Cerebellar nuclear complex (tissue), 1 donor: ENCODE data around the gene ERICH6.
A peak's percentile ranks its signal among the peaks of the same experiment; 100 is the strongest.

Experiments
- DNase-seq, 2 experiments: peaks; one replicate each; lab custom pipeline; 2025; lab: John Stamatoyannopoulos, UW

The ERICH6 gene

GRCh38 chr3:150703756-150704344 lies at the start of gene ERICH6:
ERICH6 (minus strand) TSS chr3:150703920; CDS start chr3:150703898, 22 bp downstream.
- peak in 1 of 2 experiments; percentile 17 for DNase-seq

DNA sequence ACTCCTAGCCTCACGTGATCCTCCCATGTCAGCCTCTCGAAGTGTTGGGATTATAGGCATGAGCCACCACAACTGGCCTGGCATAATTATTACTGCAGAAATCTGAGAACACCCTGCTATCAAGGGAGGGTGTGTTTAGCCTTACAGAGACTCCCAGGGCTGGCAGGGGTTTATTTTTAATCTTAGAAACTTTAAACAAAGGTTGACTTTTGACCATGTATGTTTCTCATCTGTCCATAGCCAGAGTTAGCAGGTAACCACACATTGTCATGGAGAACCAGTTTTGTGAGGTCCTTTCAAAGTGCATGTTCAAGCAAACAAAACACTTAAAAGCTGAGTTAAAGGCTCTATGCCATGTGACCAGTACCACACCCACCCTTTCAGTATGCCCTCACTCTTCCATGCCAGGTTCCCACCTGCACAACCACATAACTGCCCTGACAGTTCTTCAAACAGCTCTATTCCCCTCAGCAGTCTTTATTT lies 48.1 kb upstream of the ERICH6 start:
- no peak for DNase-seq

GRCh38 chr3:150749255-150749654 lies 45.5 kb upstream of the ERICH6 start:
- DNase-seq = no peak

DNA sequence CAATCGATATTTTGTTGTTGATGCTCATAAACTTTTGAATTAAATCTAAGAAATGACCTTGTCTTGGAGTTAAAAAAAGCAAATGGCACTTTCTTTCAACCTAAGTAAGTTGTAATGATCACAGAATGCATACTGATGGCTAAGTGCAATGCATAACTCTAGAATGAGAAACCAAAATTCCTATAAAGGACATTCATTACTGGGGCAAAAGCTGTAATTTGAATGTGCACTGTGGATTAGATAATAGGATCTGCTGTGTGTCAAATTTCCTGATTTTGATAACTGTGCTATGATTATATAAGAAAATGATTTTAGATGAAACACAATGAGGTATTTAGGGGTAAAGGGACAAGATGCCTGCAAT lies 44.9 kb upstream of the ERICH6 start:
- no peak for DNase-seq

GRCh38 chr3:150747886-150748683 lies 44.4 kb upstream of the ERICH6 start:
- DNase-seq = no peak

- DNase-seq = no peak
Measured at GRCh38 chr3:150746791-150747590, 43.3 kb upstream of the ERICH6 start.

GRCh38 chr3:150745832-150746231 lies 42.1 kb upstream of the ERICH6 start:
- no peak for DNase-seq

DNA sequence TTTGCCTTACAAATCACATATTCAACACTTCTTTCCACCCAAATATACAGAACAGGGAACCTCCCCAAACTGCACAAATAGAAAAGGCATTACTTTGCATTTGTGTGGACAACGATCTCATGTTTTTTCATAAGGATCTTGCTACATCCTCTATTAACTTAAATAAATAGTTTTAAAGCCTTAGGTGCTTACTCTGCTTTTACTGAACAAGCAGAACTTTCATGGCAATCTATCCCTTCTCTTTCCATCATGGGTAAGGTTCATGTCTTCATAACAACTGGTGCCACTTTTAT lies 41.1 kb upstream of the ERICH6 start:
- DNase-seq = no peak

- DNase-seq = no peak
Measured at GRCh38 chr3:150744041-150744918, 40.6 kb upstream of the ERICH6 start.

DNA sequence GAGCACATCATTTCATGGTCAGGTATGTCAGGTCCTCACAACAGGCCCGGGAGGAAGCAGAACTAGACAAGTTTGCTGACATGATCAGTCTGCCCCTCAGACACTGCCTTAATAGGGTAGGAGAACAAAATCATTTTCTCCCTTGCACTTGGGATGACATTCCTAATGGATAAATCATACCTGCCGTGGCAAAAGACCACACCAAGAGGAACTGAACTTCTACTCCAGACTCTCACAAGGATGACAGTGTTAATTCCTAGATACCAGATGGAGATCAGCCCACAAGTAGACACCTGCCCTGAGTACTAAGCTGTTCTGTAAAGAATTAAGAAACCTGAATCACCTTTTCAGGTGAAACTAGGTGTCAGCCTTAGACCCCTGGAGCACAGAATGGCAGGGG lies 39.8 kb upstream of the ERICH6 start:
- DNase-seq = no peak

DNA sequence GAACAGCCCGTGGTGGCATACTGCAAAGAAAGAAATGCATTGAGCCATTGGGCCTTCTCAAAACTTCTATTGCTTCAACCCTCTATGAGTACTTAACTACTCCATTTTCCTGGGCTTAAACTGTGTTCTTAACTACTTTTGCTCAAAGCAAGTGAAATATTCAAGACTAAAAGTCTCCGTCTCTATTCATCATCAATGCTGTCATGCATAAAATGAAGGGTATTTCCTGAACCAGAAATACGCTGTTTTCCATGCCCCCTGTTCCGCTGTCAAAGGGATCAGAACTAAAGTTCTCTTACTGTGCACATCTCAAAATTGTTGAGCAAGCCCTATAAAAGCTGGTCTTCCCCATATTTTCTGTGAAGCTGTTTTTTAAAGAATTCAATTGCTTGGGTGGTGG lies 39.0 kb upstream of the ERICH6 start:
- no peak for DNase-seq

DNA sequence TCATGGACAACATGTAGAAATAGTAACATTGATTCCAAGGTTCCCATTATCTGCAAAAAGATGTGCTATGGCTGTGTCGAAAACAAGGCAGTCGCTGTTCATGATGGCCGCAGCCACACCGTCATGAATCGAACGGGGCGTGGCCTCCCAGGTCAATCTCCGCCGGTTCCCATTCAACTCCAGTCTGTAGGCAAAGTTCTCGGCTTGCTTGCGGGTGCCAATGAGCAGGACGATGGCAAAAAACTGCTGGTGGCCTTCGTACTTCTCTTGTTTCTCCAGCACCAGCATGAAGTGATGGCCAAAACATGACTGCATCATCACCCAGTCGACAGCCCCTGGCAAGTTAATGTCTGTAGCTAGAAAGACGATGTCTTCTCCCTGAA lies 38.4 kb upstream of the ERICH6 start:
- no peak for DNase-seq

DNA sequence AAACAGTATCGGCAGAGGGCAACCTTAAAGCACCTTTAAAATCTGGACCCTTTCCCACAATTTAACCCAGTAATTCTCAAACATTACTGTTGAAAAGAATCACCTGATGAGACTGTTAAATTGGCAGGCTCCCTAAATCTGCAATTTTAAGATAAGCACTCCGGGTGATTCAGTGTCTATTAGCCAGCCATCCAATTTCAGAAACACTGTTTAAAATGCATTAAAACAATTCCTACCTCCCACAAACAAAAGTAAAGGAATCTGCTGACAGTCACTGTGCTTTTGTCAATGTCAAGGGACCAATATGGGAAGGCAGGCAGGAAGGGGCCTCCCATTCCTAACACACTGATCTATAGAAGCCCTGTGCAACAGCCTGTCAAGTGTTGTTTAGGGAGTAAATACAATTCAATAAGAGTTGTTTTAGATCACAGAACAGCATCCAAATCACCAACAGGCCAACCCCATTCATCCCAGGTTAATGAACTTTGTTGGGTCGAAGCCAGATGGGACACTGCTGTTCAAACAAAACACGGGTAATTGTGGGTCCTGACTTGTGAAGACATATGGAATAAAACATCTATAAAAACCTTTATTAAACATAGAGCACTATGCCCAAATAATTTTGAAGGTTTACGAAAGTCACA lies 37.9 kb upstream of the ERICH6 start:
- DNase-seq = no peak

- DNase-seq = no peak
Measured at GRCh38 chr3:150740733-150741496, 37.2 kb upstream of the ERICH6 start.

GRCh38 chr3:150739877-150740645 lies 36.3 kb upstream of the ERICH6 start:
- DNase-seq = no peak

DNA sequence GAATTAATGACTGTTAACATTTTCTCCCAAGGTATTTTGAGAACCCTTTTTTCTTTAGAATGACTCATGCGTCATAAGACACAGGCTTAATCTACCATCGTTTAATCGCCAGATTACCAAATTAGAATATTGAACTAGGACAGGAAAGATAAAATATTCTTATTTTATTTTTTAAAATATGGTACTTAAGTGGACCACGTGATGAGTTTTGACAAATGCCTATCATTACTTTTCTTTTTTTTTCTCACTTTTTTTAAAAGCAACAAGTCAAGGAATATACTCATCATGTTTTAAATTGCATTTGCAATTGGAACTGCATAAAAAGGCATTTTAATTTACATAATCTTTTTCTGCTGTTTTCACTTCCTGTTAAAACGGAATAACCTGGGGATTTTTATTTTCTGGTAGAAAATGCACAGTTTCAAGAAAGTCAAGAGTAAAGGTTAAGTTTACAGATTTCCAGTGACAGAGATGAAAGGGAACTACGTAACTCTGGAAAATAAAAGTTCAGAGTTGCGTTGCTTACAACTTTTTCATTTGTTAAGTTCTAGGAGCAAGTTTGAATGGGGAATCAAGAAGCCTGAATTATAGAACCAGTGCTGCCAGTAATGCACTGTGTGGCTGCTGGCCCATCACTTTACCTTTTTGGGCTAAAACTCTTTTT lies 35.6 kb upstream of the ERICH6 start:
- no peak for DNase-seq

DNA sequence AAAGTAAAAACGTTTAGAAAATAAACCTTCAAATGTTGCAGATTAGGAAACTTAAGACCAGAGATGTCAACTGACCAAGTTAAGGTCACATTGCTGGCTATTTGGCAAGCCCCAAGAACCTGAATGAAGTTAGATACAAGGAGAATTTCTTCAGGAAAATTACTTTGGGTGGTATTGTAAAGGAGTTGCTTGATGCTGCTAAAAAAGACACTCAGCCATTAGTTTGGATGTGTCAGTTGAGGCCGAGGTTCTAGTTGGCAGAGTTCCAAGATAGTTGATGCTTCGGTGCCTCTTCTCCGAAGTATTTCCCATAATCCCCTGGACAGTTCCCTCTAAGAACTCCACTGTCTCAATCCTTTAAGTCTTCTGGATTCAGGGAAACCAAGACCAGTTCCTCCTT lies 35.0 kb upstream of the ERICH6 start:
- no peak for DNase-seq

GRCh38 chr3:150737874-150738679 lies 34.4 kb upstream of the ERICH6 start:
- no peak for DNase-seq
